ENCODE data around the gene ADAMTS13.

DNA sequence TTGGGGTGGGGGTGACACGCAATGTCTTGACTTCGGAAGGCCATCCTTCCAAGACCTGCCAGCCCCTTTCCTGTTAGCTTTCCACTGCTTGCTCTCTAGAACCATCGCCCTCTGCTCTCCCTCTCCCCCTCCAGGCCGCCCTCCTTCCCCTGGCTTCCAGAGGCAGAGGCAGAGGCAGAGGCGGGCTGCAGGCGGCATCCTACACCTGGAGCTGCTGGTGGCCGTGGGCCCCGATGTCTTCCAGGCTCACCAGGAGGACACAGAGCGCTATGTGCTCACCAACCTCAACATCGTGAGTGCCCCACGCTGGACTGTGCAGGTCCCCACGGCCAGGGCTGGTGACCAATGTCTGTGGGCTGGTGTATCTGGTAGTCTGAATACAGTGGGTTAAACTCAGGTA is 2.0 kb downstream of the ADAMTS13 start:
- TF ChIP-seq EP300 (IDR thresholded peaks at IDR 0.05) (no peak), POLR2A (IDR thresholded peaks at IDR 0.05) (no peak), POLR2AphosphoS5 (IDR thresholded peaks at IDR 0.05) (no peak)
- TF ChIP-seq, protein P1, sequence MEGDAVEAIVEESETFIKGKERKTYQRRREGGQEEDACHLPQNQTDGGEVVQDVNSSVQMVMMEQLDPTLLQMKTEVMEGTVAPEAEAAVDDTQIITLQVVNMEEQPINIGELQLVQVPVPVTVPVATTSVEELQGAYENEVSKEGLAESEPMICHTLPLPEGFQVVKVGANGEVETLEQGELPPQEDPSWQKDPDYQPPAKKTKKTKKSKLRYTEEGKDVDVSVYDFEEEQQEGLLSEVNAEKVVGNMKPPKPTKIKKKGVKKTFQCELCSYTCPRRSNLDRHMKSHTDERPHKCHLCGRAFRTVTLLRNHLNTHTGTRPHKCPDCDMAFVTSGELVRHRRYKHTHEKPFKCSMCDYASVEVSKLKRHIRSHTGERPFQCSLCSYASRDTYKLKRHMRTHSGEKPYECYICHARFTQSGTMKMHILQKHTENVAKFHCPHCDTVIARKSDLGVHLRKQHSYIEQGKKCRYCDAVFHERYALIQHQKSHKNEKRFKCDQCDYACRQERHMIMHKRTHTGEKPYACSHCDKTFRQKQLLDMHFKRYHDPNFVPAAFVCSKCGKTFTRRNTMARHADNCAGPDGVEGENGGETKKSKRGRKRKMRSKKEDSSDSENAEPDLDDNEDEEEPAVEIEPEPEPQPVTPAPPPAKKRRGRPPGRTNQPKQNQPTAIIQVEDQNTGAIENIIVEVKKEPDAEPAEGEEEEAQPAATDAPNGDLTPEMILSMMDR (IDR thresholded peaks at IDR 0.05) = no peak
